Small intestine (tissue), 7 donors: ENCODE measurements around the gene RHOH. TPM values are rescaled to one million over a fixed set of nuclear protein-coding genes. Genes with fewer than 3 reads are reported as not detected.
A peak's percentile ranks its signal among the peaks of the same experiment; 100 is the strongest.

Source experiments
- DNase-seq, 2 donors: peaks; one replicate each; pipeline versions ENCODE4 v3.0.0 to v3.0.0-alpha.2; 2013
- FAIRE-seq: peaks from 2 replicates; lab custom pipeline; 2012; peaks lifted over from hg19 to GRCh38; lab: Jason Lieb, UNC
- H3K27ac ChIP-seq, 3 donors: one replicate each; pipeline ENCODE4 v1.5.1; 2013; ENCODE audit warnings: low read length in 2 of 3, mild to moderate bottlenecking in 2 of 3, control low read depth in 1 of 3, inconsistent platforms in 1 of 3, low read depth in 1 of 3, moderate library complexity in 1 of 3
- H3K27me3 ChIP-seq, 3 donors: one replicate each; pipeline ENCODE4 v1.6.1; 2013; ENCODE audit warnings: low read length in 3 of 3, inconsistent platforms in 1 of 3; ENCODE audit not compliant: control insufficient read depth in 3 of 3, insufficient read depth in 3 of 3
- H3K36me3 ChIP-seq, 3 donors: one replicate each; pipeline ENCODE4 v1.6.1; 2013; ENCODE audit warnings: low read length in 3 of 3, inconsistent platforms in 1 of 3, low read depth in 1 of 3, mild to moderate bottlenecking in 1 of 3, moderate library complexity in 1 of 3; ENCODE audit not compliant: control insufficient read depth in 3 of 3, insufficient read depth in 2 of 3
- H3K4me1 ChIP-seq, 3 donors: one replicate each; pipeline ENCODE4 v1.6.1; 2013; ENCODE audit warnings: low read length in 2 of 3, inconsistent platforms in 1 of 3, low read depth in 1 of 3, mild to moderate bottlenecking in 1 of 3, moderate library complexity in 1 of 3; ENCODE audit not compliant: control insufficient read depth in 3 of 3, insufficient read depth in 2 of 3
- H3K4me3 ChIP-seq, 3 donors: one replicate each; pipeline ENCODE4 v1.5.1; 2013; ENCODE audit warnings: low read length in 3 of 3, control low read depth in 1 of 3, inconsistent platforms in 1 of 3, low read depth in 1 of 3, mild to moderate bottlenecking in 1 of 3, moderate library complexity in 1 of 3
- H3K9me3 ChIP-seq, 2 donors: one replicate each; pipeline ENCODE4 v1.6.1; 2013; ENCODE audit warnings: low read depth in 1 of 2, low read length in 1 of 2; ENCODE audit not compliant: control insufficient read depth in 2 of 2, insufficient read depth in 1 of 2
- WGBS, 3 donors: extraction: QIAGEN DNeasy Blood & Tissue Kit; methylation state at CpG; one replicate each; pipeline ENCODE4 v1.1.7; 2013; 5-methylcytosine and 5-hydroxymethylcytosine counted together
- polyA plus RNA-seq, 4 donors: library from polyadenylated mRNA; stranded (reverse) in 3 of 4; unstranded in 1 of 4; fragments of 200-250 nt in 3 of 4; fragments of 120-200 nt in 1 of 4; gene quantifications; one replicate each; pipeline versions ENCODE4 v1.2.1 to v1.2.3, GENCODE V29; 2013
- donor health status: healthy with polysubstance abuse.
- donor health status: control.
- donor health status: control.
- donor health status: Bipolar disorder and iron deficiency.
- donor health status: healthy.

Gene RHOH
- polyA plus RNA-seq, 4 donors, result 2.9 to 11.6 (median 3.7) TPM

GRCh38 chr4:40261231-40262076, 64.6 kb downstream of the RHOH start:
- WGBS, 3 donors, result 48 to 59% (median 53%) methylated on average over 9 of the region's 9 CpGs
- no peaks in the 10 kb centered on the region for H3K36me3 ChIP-seq
- FAIRE-seq, result no peak
- peaks cover 0 to 6% of the 10 kb centered on the region in 2 donors for H3K9me3 ChIP-seq
- H3K27ac ChIP-seq, result no peak overlapping the region
- no peaks in the 10 kb centered on the region for H3K27me3 ChIP-seq
- peak; percentile 36 to 50 for DNase-seq
- H3K4me3 ChIP-seq, result no peak overlapping the region
- peaks cover 0 to 5% (median 3%) of the 10 kb centered on the region in 3 donors for H3K4me1 ChIP-seq

DNA sequence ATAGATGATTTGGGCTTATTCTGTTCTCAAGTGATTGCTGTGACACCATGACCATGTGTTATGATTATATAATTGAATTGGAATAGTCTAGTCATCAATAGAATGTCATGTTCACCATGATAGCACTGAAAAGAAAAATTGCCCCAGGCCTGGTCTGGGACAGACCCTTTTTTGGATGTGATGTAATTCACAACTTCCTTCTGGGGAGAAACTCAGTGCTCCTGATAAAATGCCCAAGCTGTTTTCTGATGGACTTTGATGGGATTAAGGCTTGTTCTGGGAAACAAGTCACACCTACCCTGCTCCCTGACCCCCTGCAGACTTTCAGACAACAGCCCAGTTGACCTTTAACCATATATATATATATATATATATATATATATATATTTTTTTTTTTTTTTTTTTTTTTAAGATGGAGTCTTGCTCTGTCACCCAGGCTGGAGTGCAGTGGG, 65.3 kb downstream of the RHOH start:
- Histone ChIP-seq H3K36me3 (no peaks in the 10 kb centered on the region), H3K4me1 (peaks cover 0 to 5% (median 3%) of the 10 kb centered on the region in 3 donors), H3K27me3 (no peaks in the 10 kb centered on the region), H3K9me3 (peaks cover 0 to 6% of the 10 kb centered on the region in 2 donors), H3K4me3 (no peak overlapping the region), H3K27ac (no peak overlapping the region)
- no peak for FAIRE-seq
- DNase-seq, result no peak

DNA sequence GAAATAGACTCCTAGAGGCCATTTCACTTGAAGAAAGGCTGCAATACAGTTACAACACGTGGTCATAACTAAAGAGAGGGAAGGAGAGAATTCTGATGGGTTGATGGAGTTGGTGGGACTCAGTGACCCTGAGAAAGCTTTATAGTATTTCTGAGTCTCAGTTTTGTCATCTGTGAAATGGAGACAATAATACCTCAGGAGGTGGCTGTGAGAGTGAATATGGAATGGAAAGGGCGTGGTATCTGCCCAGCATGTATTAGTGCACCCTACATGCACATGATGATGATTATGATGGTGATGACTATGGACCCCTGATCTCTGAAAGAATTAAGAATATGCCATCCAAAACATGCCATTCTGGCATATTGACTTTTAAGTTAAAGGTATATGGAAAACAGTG, 66.0 kb downstream of the RHOH start:
- Histone ChIP-seq H3K27me3 (no peaks in the 10 kb centered on the region), H3K9me3 (peaks cover 0 to 6% of the 10 kb centered on the region in 2 donors), H3K4me1 (peaks cover 0 to 5% (median 3%) of the 10 kb centered on the region in 3 donors), H3K4me3 (no peak overlapping the region), H3K36me3 (no peaks in the 10 kb centered on the region), H3K27ac (no peak overlapping the region)
- FAIRE-seq (no peak), DNase-seq (no peak)
- 92 to 98% (median 94%) methylated on average over 2 of the region's 2 CpGs for WGBS, 3 donors

DNA sequence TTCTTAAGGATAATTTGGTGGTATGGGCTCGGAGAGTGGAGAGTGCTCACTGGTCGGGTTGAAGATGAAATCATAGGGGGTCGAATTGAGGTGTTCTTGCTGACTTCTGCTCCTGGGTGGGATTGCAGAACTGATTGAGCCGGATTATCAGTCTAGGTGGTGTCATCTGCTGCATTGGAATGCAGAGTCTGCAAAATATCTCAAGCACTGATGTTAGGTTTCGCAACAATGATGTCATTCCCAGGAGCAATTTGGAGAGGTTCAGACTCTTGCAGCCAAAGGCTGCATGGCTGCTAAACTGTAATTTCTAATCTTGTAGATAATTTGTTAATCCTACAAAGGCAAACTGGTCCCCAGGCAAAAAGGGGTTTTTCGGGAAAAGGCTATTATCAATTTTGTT, 67.7 kb downstream of the RHOH start:
- no peak overlapping the region for H3K4me3 ChIP-seq
- no peaks in the 10 kb centered on the region for H3K36me3 ChIP-seq
- peaks cover 0 to 5% (median 3%) of the 10 kb centered on the region in 3 donors for H3K4me1 ChIP-seq
- WGBS, 3 donors, result 81 to 88% (median 84%) methylated on average over 6 of the region's 6 CpGs
- DNase-seq, result peak in 1 of 2 donors; percentile 28
- H3K27me3 ChIP-seq, result no peaks in the 10 kb centered on the region
- peaks cover 0 to 6% of the 10 kb centered on the region in 2 donors for H3K9me3 ChIP-seq
- H3K27ac ChIP-seq, result no peak overlapping the region
- FAIRE-seq, result no peak

DNA sequence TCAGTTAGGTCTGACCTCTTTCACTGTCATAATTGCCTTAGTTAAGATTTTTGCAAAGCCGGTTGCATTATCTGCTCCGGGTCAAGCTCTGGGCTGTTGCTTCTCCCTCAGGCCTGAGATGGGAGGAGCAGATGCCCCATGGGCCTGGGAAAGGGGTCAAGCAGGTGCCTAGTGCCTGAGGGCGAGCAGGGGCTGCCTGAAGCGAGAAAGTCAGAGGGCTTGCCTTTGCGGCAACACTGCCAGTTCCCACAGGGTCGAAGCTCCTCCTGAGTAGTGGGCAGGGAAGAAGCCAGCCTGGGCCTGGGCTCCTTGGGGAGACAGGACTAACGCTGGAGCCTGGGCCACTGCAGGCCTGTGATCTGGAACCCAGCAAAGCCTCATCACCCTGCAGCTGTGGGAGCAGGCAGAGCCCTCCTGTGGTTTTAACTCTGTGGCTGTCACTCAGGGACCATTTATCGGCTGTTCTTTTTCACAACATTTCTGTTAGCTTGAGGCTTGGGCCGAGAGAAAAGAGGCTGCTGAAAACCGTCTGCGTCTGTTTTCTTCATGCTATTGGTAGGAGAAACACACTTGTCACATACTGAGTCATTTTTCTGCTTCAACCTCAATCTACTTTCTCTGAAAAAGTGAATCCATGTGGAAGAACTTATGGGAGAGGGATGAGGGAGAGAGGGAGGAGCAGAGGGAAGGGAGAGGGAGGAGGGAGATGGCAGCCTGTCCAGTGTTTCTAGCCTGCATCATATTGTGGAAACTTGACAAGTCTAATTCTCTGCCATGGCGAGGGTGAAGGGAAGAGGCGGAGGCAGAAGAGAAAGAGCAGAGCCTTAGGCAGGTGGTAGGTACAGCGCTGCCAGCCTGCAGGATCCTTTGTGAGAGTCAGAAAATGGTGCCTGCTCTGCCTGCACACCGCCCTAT, 68.4 kb downstream of the RHOH start:
- WGBS, 3 donors, result 70 to 80% (median 73%) methylated on average over 15 of the region's 15 CpGs
- FAIRE-seq, result no peak
- DNase-seq, result peak in 1 of 2 donors; percentile 45
- Histone ChIP-seq H3K36me3 (no peaks in the 10 kb centered on the region), H3K4me3 (no peak overlapping the region), H3K4me1 (peaks cover 0 to 5% (median 3%) of the 10 kb centered on the region in 3 donors), H3K27ac (peak overlapping the region in 1 of 3 donors; percentile 37), H3K27me3 (no peaks in the 10 kb centered on the region), H3K9me3 (peaks cover 0 to 6% of the 10 kb centered on the region in 2 donors)

GRCh38 chr4:40265910-40266274, 69.1 kb downstream of the RHOH start:
- no peaks in the 10 kb centered on the region for H3K36me3 ChIP-seq
- no peaks in the 10 kb centered on the region for H3K27me3 ChIP-seq
- DNase-seq (no peak), FAIRE-seq (no peak)
- no peak overlapping the region for H3K4me3 ChIP-seq
- H3K9me3 ChIP-seq, result peaks cover 0 to 6% of the 10 kb centered on the region in 2 donors
- H3K27ac ChIP-seq, result peak overlapping the region in 1 of 3 donors; percentile 37
- peaks cover 0 to 5% (median 3%) of the 10 kb centered on the region in 3 donors for H3K4me1 ChIP-seq
- 73 to 83% (median 82%) methylated on average over 4 of the region's 4 CpGs for WGBS, 3 donors

DNA sequence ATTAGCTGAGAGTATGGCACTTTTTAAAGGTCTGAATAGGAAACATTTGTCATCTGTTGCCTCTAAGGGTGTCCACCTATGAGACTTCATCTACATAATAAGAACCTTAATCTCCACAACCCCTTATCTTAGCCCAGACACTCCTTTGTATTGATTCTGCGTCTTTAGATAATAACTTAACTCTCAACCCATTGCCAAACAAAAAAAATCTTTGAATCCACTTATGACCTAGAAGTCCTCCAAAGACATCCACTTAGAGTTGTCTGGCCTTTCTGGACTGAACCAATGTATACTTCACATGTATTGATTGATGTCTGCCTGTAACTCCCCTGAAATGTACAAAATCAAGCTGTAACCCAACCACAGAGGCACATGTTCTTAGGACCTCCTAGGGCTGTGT, 72.3 kb downstream of the RHOH start:
- H3K4me1 ChIP-seq, result no peaks in the 10 kb centered on the region
- FAIRE-seq (no peak), DNase-seq (no peak)
- no peak overlapping the region for H3K27ac ChIP-seq
- 0 to 21% (median 15%) methylated on average over 1 of the region's 1 CpG for WGBS, 3 donors
- H3K27me3 ChIP-seq, result no peaks in the 10 kb centered on the region
- no peaks in the 10 kb centered on the region for H3K9me3 ChIP-seq
- H3K36me3 ChIP-seq, result no peaks in the 10 kb centered on the region
- H3K4me3 ChIP-seq, result no peak overlapping the region

DNA sequence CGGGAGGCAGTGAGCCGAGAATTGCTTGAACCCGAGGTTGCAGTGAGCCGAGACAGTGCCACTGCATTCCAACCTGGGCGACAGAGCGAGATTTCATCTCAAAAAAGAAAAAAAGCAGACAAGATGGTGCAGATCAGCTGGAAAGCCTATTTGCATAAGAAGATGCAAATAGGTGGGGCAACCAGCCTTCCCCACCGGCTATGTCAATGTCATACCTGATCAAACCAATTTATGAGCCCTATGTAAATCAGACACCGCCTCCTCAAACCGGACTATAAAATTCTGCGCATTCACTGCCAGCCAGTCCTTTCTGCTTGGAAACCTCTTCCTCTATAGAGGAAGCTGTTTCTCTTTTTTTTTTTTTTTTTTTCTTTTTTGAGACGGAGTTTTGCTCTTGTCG, 73.8 kb downstream of the RHOH start:
- H3K4me1 ChIP-seq, result no peaks in the 10 kb centered on the region
- H3K9me3 ChIP-seq, result no peaks in the 10 kb centered on the region
- H3K27ac ChIP-seq, result no peak overlapping the region
- FAIRE-seq, result no peak
- H3K4me3 ChIP-seq, result no peak overlapping the region
- H3K36me3 ChIP-seq, result no peaks in the 10 kb centered on the region
- DNase-seq, result no peak
- no peaks in the 10 kb centered on the region for H3K27me3 ChIP-seq
- WGBS, 3 donors, result 93 to 94% (median 93%) methylated on average over 12 of the region's 12 CpGs
